ENCODE data around the gene MAP1LC3A. TPM values are rescaled to one million over a fixed set of nuclear protein-coding genes. Genes with fewer than 3 reads are reported as not detected.

MAP1LC3A gene
- total RNA-seq, 1 donor from 2014 or later = 33.6 TPM

- H3K27me3 Mint-ChIP-seq (ENCODE audit: unreplicated experiment) = peaks cover 4% of the 10 kb centered on the region
- H3K4me1 Mint-ChIP-seq (ENCODE audit: unreplicated experiment) = peaks cover 18% of the 10 kb centered on the region
- no peak overlapping the region for H3K27ac Mint-ChIP-seq (ENCODE audit: unreplicated experiment)
- DNase-seq (ENCODE audit: low spot score) = no peak
- peaks cover 8% of the 10 kb centered on the region for H3K36me3 Mint-ChIP-seq (ENCODE audit: low read depth, unreplicated experiment)
- no peak for TF ChIP-seq CTCF (IDR thresholded peaks at IDR 0.05; ENCODE audit: unreplicated experiment)
- no peaks in the 10 kb centered on the region for H3K9me3 Mint-ChIP-seq (ENCODE audit: unreplicated experiment)
- no peak overlapping the region for H3K4me3 Mint-ChIP-seq (ENCODE audit: unreplicated experiment)
Observed at GRCh38 chr20:34569598-34569997, 11.1 kb downstream of the MAP1LC3A start.

GRCh38 chr20:34570859-34571306, 12.4 kb downstream of the MAP1LC3A start:
- peak overlapping the region; percentile 73 for H3K27ac Mint-ChIP-seq (ENCODE audit: unreplicated experiment)
- peaks cover 4% of the 10 kb centered on the region for H3K36me3 Mint-ChIP-seq (ENCODE audit: low read depth, unreplicated experiment)
- H3K27me3 Mint-ChIP-seq (ENCODE audit: unreplicated experiment) = peaks cover 7% of the 10 kb centered on the region
- H3K4me1 Mint-ChIP-seq (ENCODE audit: unreplicated experiment) = peaks cover 18% of the 10 kb centered on the region
- TF ChIP-seq CTCF (IDR thresholded peaks at IDR 0.05; ENCODE audit: unreplicated experiment) = no peak
- H3K4me3 Mint-ChIP-seq (ENCODE audit: unreplicated experiment) = no peak overlapping the region
- no peaks in the 10 kb centered on the region for H3K9me3 Mint-ChIP-seq (ENCODE audit: unreplicated experiment)
- DNase-seq (ENCODE audit: low spot score) = no peak

GRCh38 chr20:34571753-34572152, 13.2 kb downstream of the MAP1LC3A start:
- Mint-ChIP-seq H3K4me1 (ENCODE audit: unreplicated experiment) (peaks cover 18% of the 10 kb centered on the region), H3K9me3 (ENCODE audit: unreplicated experiment) (no peaks in the 10 kb centered on the region), H3K27ac (ENCODE audit: unreplicated experiment) (no peak overlapping the region), H3K27me3 (ENCODE audit: unreplicated experiment) (peaks cover 7% of the 10 kb centered on the region), H3K4me3 (ENCODE audit: unreplicated experiment) (no peak overlapping the region), H3K36me3 (ENCODE audit: low read depth, unreplicated experiment) (peaks cover 4% of the 10 kb centered on the region)
- DNase-seq (ENCODE audit: low spot score) = no peak
- TF ChIP-seq CTCF (IDR thresholded peaks at IDR 0.05; ENCODE audit: unreplicated experiment) = no peak

- Mint-ChIP-seq H3K27me3 (ENCODE audit: unreplicated experiment) (peaks cover 7% of the 10 kb centered on the region), H3K27ac (ENCODE audit: unreplicated experiment) (peak overlapping the region; percentile 7), H3K4me1 (ENCODE audit: unreplicated experiment) (peaks cover 11% of the 10 kb centered on the region)
Observed at GRCh38 chr20:34573541-34574300, 15.2 kb downstream of the MAP1LC3A start.

More at GRCh38 chr20:34573541-34574300, 15.2 kb downstream of the MAP1LC3A start:
- Mint-ChIP-seq H3K9me3 (ENCODE audit: unreplicated experiment) (no peaks in the 10 kb centered on the region), H3K36me3 (ENCODE audit: low read depth, unreplicated experiment) (peaks cover 4% of the 10 kb centered on the region), H3K4me3 (ENCODE audit: unreplicated experiment) (no peak overlapping the region)
- DNase-seq (ENCODE audit: low spot score) = no peak
- TF ChIP-seq CTCF (IDR thresholded peaks at IDR 0.05; ENCODE audit: unreplicated experiment) = no peak
